AG04449 (cell line): ENCODE data around the gene ADA.

Experiments used
- CTCF ChIA-PET: fragments of 350-600 bp; formaldehyde crosslinking; extraction: SDS; loops from one replicate; lab custom pipeline; 2021; ENCODE audit warnings: antibody characterized with exemption; lab: Yijun Ruan, JAX
- POLR2A ChIA-PET: fragments of 400-600, 350-600 bp; formaldehyde crosslinking; extraction: SDS; loops from one replicate; lab custom pipeline; 2020; ENCODE audit warnings: antibody characterized with exemption, inconsistent platforms; lab: Yijun Ruan, JAX
- DNase-seq: peaks from one replicate; pipeline ENCODE4 v3.0.0-alpha.2; 2010; ENCODE audit warnings: low read depth, low spot score
- H3K4me3 ChIP-seq: 2 replicates; pipeline ENCODE4 v1.5.1; 2011; ENCODE audit warnings: low read depth, mild to moderate bottlenecking, control low read depth, low read length
- TF ChIP-seq, protein P1 (sequence below): IDR thresholded peaks from one replicate; pipeline ENCODE4 v1.5.1; 2011; ENCODE audit warnings: mild to moderate bottlenecking, moderate library complexity, low read length, control low read depth, inconsistent platforms; ENCODE audit not compliant: insufficient read depth; ENCODE audit errors: missing control alignments

Gene ADA

GRCh38 chr20:44600301-44600700, 51.2 kb downstream of the ADA start:
- ChIA-PET POLR2A (no interaction called here), CTCF (interaction anchor here (1.1 to 3.9 kb wide), 2 partner anchors 9 to 69 kb away, joined by 3 to 21 read pairs; no protein-coding TSS in a partner anchor)
- no peak overlapping the region for H3K4me3 ChIP-seq
- TF ChIP-seq, protein P1, sequence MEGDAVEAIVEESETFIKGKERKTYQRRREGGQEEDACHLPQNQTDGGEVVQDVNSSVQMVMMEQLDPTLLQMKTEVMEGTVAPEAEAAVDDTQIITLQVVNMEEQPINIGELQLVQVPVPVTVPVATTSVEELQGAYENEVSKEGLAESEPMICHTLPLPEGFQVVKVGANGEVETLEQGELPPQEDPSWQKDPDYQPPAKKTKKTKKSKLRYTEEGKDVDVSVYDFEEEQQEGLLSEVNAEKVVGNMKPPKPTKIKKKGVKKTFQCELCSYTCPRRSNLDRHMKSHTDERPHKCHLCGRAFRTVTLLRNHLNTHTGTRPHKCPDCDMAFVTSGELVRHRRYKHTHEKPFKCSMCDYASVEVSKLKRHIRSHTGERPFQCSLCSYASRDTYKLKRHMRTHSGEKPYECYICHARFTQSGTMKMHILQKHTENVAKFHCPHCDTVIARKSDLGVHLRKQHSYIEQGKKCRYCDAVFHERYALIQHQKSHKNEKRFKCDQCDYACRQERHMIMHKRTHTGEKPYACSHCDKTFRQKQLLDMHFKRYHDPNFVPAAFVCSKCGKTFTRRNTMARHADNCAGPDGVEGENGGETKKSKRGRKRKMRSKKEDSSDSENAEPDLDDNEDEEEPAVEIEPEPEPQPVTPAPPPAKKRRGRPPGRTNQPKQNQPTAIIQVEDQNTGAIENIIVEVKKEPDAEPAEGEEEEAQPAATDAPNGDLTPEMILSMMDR: no peak
- no peak for DNase-seq

GRCh38 chr20:44599715-44600114, 51.8 kb downstream of the ADA start:
- ChIA-PET CTCF (interaction anchor here (1.1 to 3.9 kb wide), 2 partner anchors 10 to 68 kb away, joined by 3 to 21 read pairs; no protein-coding TSS in a partner anchor), POLR2A (no interaction called here)
- DNase-seq: no peak
- TF ChIP-seq, protein P1: no peak
- H3K4me3 ChIP-seq: no peak overlapping the region

- ChIA-PET POLR2A (no interaction called here), CTCF (interaction anchor here (0.9 to 3.9 kb wide), 6 partner anchors 11 to 95 kb away, joined by 3 to 21 read pairs (median 4); no protein-coding TSS in a partner anchor)
- DNase-seq: no peak
- TF ChIP-seq, protein P1: no peak
- H3K4me3 ChIP-seq: no peak overlapping the region
Observed at GRCh38 chr20:44598423-44599305, 52.8 kb downstream of the ADA start.

DNA sequence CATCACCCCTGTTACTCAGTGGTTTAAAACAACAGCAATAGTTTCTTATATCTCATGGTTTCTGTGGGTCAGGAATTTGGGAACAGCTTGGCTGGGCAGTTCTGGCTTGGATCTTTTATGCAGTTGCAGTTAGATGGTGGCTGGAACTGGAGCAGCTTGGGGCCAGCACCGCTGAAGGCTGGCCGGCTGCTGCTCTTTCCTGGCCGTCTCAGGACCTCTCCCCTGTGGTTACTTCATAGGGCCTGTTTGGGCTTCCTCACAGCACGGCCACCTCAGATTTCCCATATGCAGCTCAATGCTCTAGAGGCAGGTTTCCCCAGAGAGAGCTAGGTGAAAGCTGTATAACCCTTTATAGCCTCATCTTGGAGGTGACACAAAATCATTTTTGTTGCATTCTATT, 53.6 kb downstream of the ADA start:
- ChIA-PET CTCF (interaction anchor here (0.9 to 3.9 kb wide), 7 partner anchors 11 to 380 kb away, joined by 3 to 21 read pairs (median 4); no protein-coding TSS in a partner anchor), POLR2A (interaction anchor here (0.7 kb wide), 1 partner anchor 107 kb away, joined by 3 read pairs; no protein-coding TSS in a partner anchor)
- H3K4me3 ChIP-seq: no peak overlapping the region
- TF ChIP-seq, protein P1: no peak
- DNase-seq: no peak

GRCh38 chr20:44597516-44597915, 54.0 kb downstream of the ADA start:
- CTCF ChIA-PET: interaction anchor here (0.9 to 3.9 kb wide), 6 partner anchors 10 to 379 kb away, joined by 3 to 21 read pairs (median 4); no protein-coding TSS in a partner anchor

More at GRCh38 chr20:44597516-44597915, 54.0 kb downstream of the ADA start:
- TF ChIP-seq, protein P1: no peak
- POLR2A ChIA-PET: interaction anchor here (0.6 to 0.7 kb wide), 2 partner anchors 106 to 1145 kb away, joined by 3 to 5 read pairs; no protein-coding TSS in a partner anchor
- DNase-seq: no peak
- no peak overlapping the region for H3K4me3 ChIP-seq
